ENCODE data around the gene CTSK. TPM values are rescaled to one million over a fixed set of nuclear protein-coding genes. Genes with fewer than 3 reads are reported as not detected.

The CTSK gene
- total RNA-seq, 1 donor from 2014 or later, result 16.7 TPM

DNA sequence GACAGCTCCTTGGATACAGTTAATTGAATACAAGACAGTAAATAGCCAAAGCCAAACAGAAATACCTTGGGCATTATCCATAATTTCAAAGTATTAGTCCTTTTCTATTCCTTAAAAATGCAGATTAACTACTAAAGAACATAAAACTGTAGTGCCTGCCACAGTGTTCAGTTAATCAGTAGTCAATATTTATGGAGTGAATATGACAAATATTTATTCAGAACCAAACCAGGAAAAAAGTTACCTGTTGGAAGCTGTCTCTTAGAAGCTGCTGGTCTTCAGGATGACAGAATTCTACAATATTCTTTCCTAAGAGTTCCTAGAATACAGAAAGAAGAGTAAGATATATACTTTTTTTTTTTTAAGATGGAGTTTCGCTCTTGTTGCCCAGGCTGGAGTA, 18.2 kb upstream of the CTSK start:
- no peaks in the 10 kb centered on the region for H3K27me3 Mint-ChIP-seq
- H3K27ac Mint-ChIP-seq, result no peak overlapping the region
- H3K4me3 Mint-ChIP-seq, result no peak overlapping the region
- TF ChIP-seq, protein P1, sequence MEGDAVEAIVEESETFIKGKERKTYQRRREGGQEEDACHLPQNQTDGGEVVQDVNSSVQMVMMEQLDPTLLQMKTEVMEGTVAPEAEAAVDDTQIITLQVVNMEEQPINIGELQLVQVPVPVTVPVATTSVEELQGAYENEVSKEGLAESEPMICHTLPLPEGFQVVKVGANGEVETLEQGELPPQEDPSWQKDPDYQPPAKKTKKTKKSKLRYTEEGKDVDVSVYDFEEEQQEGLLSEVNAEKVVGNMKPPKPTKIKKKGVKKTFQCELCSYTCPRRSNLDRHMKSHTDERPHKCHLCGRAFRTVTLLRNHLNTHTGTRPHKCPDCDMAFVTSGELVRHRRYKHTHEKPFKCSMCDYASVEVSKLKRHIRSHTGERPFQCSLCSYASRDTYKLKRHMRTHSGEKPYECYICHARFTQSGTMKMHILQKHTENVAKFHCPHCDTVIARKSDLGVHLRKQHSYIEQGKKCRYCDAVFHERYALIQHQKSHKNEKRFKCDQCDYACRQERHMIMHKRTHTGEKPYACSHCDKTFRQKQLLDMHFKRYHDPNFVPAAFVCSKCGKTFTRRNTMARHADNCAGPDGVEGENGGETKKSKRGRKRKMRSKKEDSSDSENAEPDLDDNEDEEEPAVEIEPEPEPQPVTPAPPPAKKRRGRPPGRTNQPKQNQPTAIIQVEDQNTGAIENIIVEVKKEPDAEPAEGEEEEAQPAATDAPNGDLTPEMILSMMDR (conservative IDR thresholded peaks at IDR 0.05), result no peak
- peaks cover 17% of the 10 kb centered on the region for H3K36me3 Mint-ChIP-seq
- H3K9me3 Mint-ChIP-seq, result no peaks in the 10 kb centered on the region
- DNase-seq (ENCODE audit: extremely low spot score, unreplicated experiment), result no peak
- no peaks in the 10 kb centered on the region for H3K4me1 Mint-ChIP-seq (ENCODE audit: unreplicated experiment)

DNA sequence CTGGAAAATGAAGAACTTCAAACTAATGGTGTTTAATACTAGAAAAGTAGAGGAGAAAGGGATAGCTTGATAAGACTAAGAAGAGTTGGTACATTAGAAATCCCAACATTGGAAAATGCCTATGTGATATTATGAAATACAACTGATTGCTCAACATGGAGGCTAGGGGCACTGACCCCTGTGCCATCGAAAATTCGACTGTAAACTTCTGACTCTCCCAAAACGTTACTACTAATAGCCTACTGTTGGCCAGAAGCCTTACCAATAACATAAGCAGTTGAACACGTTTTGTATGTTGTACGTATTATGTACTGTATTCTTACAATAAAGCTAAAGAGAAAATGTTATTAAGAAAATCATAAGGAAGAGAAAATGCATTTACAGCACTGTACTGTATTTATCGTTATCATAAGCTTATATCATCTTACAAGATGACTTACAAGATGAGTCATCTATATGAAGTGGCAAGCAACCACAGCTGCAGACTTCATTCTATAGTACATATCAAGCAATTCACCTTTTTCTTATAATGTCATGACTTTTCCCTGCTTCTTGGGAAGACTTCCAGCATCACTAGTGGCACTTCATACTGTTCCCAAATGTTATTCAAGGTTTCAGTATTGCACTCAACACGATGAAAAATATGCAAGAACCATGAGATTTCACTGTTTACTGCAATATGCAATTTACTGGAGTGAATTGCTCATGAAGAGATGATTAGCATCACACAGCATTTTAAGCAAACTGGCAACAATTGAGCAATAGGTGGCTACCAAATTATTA, 12.9 kb upstream of the CTSK start:
- peaks cover 22% of the 10 kb centered on the region for H3K36me3 Mint-ChIP-seq
- no peak overlapping the region for H3K4me3 Mint-ChIP-seq
- no peaks in the 10 kb centered on the region for H3K27me3 Mint-ChIP-seq
- no peaks in the 10 kb centered on the region for H3K9me3 Mint-ChIP-seq
- DNase-seq (ENCODE audit: extremely low spot score, unreplicated experiment), result no peak
- no peaks in the 10 kb centered on the region for H3K4me1 Mint-ChIP-seq (ENCODE audit: unreplicated experiment)
- TF ChIP-seq, protein P1 (conservative IDR thresholded peaks at IDR 0.05), result no peak
- H3K27ac Mint-ChIP-seq, result no peak overlapping the region

DNA sequence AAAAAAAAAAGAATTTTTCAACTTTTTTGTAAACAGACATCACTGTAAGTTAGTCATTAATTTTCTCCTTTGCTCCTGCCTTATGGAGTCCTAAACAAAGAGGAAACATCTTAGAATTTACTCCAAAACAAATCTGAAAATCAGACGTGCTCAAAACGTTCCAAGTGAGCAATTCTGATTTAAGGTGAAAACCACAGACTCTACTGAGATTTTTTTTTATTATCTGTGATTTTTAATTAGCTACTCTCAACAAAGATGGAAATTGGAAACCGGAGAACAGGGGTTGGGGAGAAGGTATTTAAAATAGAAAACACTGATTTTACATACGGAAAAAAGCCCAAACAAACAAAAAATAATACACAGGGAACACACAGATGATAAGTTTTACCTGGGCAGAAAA, 7.8 kb upstream of the CTSK start:
- Mint-ChIP-seq H3K27ac (no peak overlapping the region), H3K27me3 (no peaks in the 10 kb centered on the region), H3K4me3 (no peak overlapping the region), H3K36me3 (peaks cover 15% of the 10 kb centered on the region), H3K9me3 (no peaks in the 10 kb centered on the region), H3K4me1 (ENCODE audit: unreplicated experiment) (no peaks in the 10 kb centered on the region)
- DNase-seq (ENCODE audit: extremely low spot score, unreplicated experiment), result no peak
- TF ChIP-seq, protein P1 (conservative IDR thresholded peaks at IDR 0.05), result no peak

DNA sequence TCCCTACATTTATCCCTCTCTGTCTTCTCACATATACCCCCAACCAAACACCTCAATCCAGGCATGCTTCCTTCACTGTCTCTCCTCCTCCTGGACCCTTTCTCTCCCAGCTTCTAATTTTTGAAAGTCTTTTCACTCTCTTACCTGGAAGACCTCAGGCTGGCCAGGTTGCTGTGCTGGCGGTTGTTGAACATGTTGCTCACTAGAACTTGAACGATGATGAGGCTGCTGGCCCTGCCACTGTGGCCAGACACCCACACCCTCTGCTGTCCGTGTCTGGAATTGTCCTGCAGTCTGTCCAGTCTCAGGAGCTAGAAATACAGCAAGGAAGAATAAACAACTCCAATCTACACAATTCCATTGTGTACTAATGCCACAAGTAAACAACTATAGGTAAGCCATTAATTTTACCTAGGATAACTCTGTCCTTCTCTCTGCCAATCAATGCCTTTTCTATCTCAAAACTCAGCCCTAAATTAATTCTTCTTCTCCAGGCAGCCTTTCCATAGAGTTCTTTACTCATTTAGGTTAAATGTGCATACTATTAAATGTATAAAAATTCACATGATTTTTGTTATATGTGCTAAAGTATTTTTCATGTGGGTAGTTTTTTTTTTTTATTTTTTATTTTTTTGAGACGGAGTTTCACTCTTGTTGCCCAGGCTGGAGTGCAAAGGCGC, 5.1 kb upstream of the CTSK start:
- Mint-ChIP-seq H3K4me3 (no peak overlapping the region), H3K36me3 (peaks cover 10% of the 10 kb centered on the region), H3K9me3 (no peaks in the 10 kb centered on the region), H3K4me1 (ENCODE audit: unreplicated experiment) (peaks cover 6% of the 10 kb centered on the region), H3K27me3 (no peaks in the 10 kb centered on the region), H3K27ac (no peak overlapping the region)
- TF ChIP-seq, protein P1 (conservative IDR thresholded peaks at IDR 0.05), result peak; percentile 82
- no peak for DNase-seq (ENCODE audit: extremely low spot score, unreplicated experiment)

DNA sequence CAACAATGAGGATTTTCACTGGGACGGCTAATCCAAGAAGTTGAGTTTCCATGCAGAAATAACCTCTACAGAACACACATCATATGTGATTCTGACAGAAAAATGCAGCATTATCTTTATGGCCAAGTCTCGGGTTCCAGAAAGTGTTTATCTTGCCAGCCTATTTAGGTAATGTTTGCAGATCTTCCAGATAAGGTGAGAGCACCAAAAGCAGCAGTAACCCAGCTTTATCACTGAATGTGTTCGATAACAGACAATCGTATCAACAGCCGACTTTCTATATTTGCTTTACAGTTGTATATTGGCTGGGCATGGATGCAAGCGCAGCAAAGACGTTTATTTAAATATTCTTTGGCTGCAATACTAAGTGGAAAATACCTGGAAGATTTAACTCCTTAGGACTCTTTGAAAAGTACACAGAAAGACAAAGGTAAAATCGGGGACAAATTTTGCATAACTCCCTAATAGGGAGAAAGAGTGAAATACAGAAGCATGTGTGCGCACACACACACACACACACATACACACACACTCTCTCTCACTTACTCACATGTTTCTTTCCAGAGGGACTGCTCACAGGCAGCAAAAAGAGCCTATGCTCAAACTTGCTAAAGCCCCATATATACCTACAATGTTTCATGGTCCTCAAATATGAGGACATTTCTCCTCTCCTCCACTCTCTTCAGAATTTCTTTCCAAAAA, 3.0 kb upstream of the CTSK start:
- DNase-seq (ENCODE audit: extremely low spot score, unreplicated experiment), result no peak
- Mint-ChIP-seq H3K9me3 (no peaks in the 10 kb centered on the region), H3K36me3 (no peaks in the 10 kb centered on the region), H3K4me3 (no peak overlapping the region), H3K27me3 (no peaks in the 10 kb centered on the region), H3K4me1 (ENCODE audit: unreplicated experiment) (peaks cover 23% of the 10 kb centered on the region), H3K27ac (no peak overlapping the region)
- TF ChIP-seq, protein P1 (conservative IDR thresholded peaks at IDR 0.05), result no peak
